ENCODE measurements around the gene EMCN. TPM values are rescaled to one million over a fixed set of nuclear protein-coding genes. Genes with fewer than 3 reads are reported as not detected.

The EMCN gene
- total RNA-seq, 2 donors from 2014 or later = 9.3 to 65.6 TPM

DNA sequence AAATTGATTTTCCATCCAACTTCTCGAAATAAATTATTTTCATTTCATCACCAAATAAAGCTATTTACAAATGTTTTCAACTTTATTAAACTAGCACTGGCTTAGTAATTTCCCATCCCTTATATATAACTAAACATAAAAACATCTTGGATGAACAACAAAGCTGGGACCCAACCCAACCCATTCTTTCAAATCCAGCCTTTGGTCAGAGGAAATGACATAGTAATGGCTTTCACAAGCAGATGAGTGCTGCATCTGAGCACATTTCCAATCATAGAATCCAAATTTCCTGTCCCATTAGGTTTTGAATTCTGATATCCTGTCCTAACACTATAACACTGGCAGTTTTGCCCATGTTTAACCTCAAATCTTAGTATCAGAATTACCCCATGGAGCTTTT is 7.9 kb upstream of the EMCN start:
- Histone ChIP-seq H3K4me3 (no peak overlapping the region), H3K36me3 (no peaks in the 10 kb centered on the region), H3K27me3 (replicated peaks; ENCODE audit: insufficient read depth) (no peaks in the 10 kb centered on the region), H3K4me1 (ENCODE audit: control insufficient read depth in 1 of 2, low read depth in 2 of 2) (no peaks in the 10 kb centered on the region), H3K9me3 (peaks cover 6% of the 10 kb centered on the region), H3K27ac (no peak overlapping the region)
- DNase-seq (ENCODE audit: low spot score) (no peak), ATAC-seq (ENCODE audit: insufficient number of reproducible peaks, low FRiP score, low read depth) (no peak)
- TF ChIP-seq, protein P1, sequence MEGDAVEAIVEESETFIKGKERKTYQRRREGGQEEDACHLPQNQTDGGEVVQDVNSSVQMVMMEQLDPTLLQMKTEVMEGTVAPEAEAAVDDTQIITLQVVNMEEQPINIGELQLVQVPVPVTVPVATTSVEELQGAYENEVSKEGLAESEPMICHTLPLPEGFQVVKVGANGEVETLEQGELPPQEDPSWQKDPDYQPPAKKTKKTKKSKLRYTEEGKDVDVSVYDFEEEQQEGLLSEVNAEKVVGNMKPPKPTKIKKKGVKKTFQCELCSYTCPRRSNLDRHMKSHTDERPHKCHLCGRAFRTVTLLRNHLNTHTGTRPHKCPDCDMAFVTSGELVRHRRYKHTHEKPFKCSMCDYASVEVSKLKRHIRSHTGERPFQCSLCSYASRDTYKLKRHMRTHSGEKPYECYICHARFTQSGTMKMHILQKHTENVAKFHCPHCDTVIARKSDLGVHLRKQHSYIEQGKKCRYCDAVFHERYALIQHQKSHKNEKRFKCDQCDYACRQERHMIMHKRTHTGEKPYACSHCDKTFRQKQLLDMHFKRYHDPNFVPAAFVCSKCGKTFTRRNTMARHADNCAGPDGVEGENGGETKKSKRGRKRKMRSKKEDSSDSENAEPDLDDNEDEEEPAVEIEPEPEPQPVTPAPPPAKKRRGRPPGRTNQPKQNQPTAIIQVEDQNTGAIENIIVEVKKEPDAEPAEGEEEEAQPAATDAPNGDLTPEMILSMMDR (IDR thresholded peaks at IDR 0.05) = no peak

DNA sequence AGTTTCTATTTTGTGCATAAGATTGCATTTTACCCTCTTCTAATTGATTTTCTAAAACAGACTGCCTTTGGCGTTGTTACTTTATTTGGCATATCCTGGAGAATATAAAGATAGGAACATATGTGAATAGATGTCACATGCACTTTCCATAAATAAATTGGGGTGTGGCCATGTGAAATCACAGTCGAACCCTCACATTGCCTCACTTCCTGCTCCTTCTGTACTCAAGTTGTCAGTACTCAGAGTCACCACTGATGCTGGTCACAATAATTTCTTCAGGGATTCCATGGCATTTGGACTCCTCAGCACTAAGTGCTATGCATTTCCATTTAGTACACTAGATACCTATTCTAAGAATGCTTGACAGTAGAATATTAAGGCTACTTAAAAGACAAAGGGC is 1.4 kb upstream of the EMCN start:
- Histone ChIP-seq H3K27ac (no peak overlapping the region), H3K36me3 (no peaks in the 10 kb centered on the region), H3K4me3 (no peak overlapping the region), H3K4me1 (ENCODE audit: control insufficient read depth in 1 of 2, low read depth in 2 of 2) (no peaks in the 10 kb centered on the region), H3K27me3 (replicated peaks; ENCODE audit: insufficient read depth) (no peaks in the 10 kb centered on the region), H3K9me3 (no peaks in the 10 kb centered on the region)
- TF ChIP-seq, protein P1 (IDR thresholded peaks at IDR 0.05) = no peak
- DNase-seq (ENCODE audit: low spot score) = no peak
- ATAC-seq (ENCODE audit: insufficient number of reproducible peaks, low FRiP score, low read depth) = no peak

DNA sequence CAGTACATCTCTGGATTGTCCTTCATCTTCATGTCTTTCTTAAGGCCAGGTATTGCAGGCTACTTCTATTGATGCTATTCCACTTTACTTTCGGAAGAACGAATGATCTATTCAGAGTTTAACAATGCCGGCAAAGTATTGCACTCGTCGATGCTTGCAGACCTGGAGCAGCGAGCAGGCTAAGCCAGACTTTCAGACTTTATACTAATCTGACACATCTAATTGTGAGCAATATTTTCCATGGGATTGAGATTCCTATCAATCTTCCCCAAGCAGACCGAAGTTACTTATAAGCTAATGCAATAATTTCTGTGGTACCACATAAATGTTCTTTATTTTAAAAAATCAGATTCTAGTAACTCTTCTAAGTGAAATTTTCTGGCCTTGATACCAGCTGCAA is 1.6 kb downstream of the EMCN start:
- Histone ChIP-seq H3K9me3 (no peaks in the 10 kb centered on the region), H3K36me3 (no peaks in the 10 kb centered on the region), H3K27me3 (replicated peaks; ENCODE audit: insufficient read depth) (no peaks in the 10 kb centered on the region), H3K4me1 (ENCODE audit: control insufficient read depth in 1 of 2, low read depth in 2 of 2) (peaks cover 0 to under 1% of the 10 kb centered on the region in 2 donors), H3K4me3 (no peak overlapping the region), H3K27ac (no peak overlapping the region)
- ATAC-seq (ENCODE audit: insufficient number of reproducible peaks, low FRiP score, low read depth) (no peak), DNase-seq (ENCODE audit: low spot score) (no peak)
- TF ChIP-seq, protein P1 (IDR thresholded peaks at IDR 0.05) = no peak

DNA sequence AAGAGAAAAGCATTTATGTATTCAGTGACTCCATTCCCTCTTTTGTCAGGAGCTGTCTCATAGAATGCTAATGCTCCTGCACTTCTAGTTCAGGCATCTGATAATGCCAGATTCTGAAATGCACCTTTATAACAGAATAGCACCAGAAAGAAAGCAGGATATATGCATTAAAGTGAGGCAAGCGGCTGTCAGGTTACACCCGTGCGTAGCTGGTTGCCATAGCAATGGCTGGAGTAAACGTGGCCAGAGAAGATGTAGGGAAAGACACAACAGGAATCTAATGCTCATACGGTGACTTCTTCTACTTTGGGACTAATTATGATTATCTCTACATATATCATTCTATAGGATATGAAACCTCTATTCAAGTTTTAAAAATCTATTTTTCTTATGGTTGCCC is 5.9 kb downstream of the EMCN start:
- no peak for DNase-seq (ENCODE audit: low spot score)
- Histone ChIP-seq H3K27me3 (replicated peaks; ENCODE audit: insufficient read depth) (no peaks in the 10 kb centered on the region), H3K9me3 (no peaks in the 10 kb centered on the region), H3K4me3 (no peak overlapping the region), H3K4me1 (ENCODE audit: control insufficient read depth in 1 of 2, low read depth in 2 of 2) (peaks cover 17 to 18% of the 10 kb centered on the region in 2 donors), H3K36me3 (no peaks in the 10 kb centered on the region), H3K27ac (no peak overlapping the region)
- TF ChIP-seq, protein P1 (IDR thresholded peaks at IDR 0.05) = no peak
- ATAC-seq (ENCODE audit: insufficient number of reproducible peaks, low FRiP score, low read depth) = no peak

DNA sequence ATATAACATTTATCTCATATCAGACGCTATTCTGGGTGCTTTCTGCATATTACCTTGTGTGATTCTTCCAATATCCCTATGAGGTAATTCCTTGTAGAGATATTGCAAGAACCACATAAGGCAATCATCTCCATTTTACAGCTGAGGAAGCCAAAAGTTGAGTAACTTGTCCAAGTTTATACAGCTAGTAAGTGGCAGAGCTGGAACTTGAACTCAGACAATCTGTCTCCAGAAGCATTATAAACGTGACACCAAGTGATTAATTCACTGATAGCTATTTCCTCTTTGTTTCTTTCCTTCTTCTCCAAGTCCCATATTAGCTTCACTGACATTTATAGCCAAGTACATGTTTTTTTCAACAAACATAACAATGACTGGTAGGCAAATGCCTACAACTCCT is 7.3 kb downstream of the EMCN start:
- Histone ChIP-seq H3K9me3 (no peaks in the 10 kb centered on the region), H3K27ac (no peak overlapping the region), H3K27me3 (replicated peaks; ENCODE audit: insufficient read depth) (no peaks in the 10 kb centered on the region), H3K4me3 (no peak overlapping the region), H3K36me3 (no peaks in the 10 kb centered on the region), H3K4me1 (ENCODE audit: control insufficient read depth in 1 of 2, low read depth in 2 of 2) (peaks cover 17 to 18% of the 10 kb centered on the region in 2 donors)
- DNase-seq (ENCODE audit: low spot score) = no peak
- TF ChIP-seq, protein P1 (IDR thresholded peaks at IDR 0.05) = no peak
- no peak for ATAC-seq (ENCODE audit: insufficient number of reproducible peaks, low FRiP score, low read depth)
